HL-60 (cell line): ENCODE measurements around the gene NRXN2.

ENCODE experiments used
- DNase-seq, 2 experiments: peaks; one replicate each; pipeline ENCODE4 v3.0.0-alpha.2; 2010 to 2020; ENCODE audit warnings: low read depth in 1 of 2, low spot score in 1 of 2
- H3K27ac ChIP-seq: fragments of 250-450 bp; sonication (Bioruptor Pico); replicated peaks from 2 replicates; pipeline ENCODE4 v1.5.1; 2020; ENCODE audit warnings: mild to moderate bottlenecking, moderate library complexity
- H3K27me3 ChIP-seq: fragments of 250-450 bp; sonication (Bioruptor Pico); 2 replicates; pipeline ENCODE4 v1.5.1; 2021; ENCODE audit warnings: mild to moderate bottlenecking, moderate library complexity; ENCODE audit not compliant: insufficient read depth, poor library complexity, severe bottlenecking
- H3K4me3 ChIP-seq: replicated peaks from 2 replicates; pipeline ENCODE4 v1.5.1; 2011; ENCODE audit warnings: mild to moderate bottlenecking, control low read depth, low read length; ENCODE audit not compliant: insufficient read depth
- CTCF ChIP-seq: IDR thresholded peaks from one replicate; pipeline ENCODE4 v1.5.1; 2011; ENCODE audit warnings: low read length, control low read depth, inconsistent platforms; ENCODE audit not compliant: insufficient read depth
- GABPA ChIP-seq: IDR thresholded peaks from 2 replicates; pipeline ENCODE4 v1.6.1; 2012; ENCODE audit warnings: low read depth
- POLR2AphosphoS5 ChIP-seq: IDR thresholded peaks from 2 replicates; pipeline ENCODE4 v1.6.1; 2012; ENCODE audit warnings: low read depth
- REST ChIP-seq: IDR thresholded peaks from 2 replicates; pipeline ENCODE4 v1.6.1; 2012; ENCODE audit warnings: low read depth; ENCODE audit not compliant: insufficient replicate concordance
- SPI1 ChIP-seq: IDR thresholded peaks from 2 replicates; pipeline ENCODE4 v1.6.1; 2012; ENCODE audit warnings: low read depth, mild to moderate bottlenecking, borderline replicate concordance

NRXN2 gene

GRCh38 chr11:64715756-64716472 lies 7.1 kb downstream of the NRXN2 start:
- DNase-seq = no peak
- TF ChIP-seq POLR2AphosphoS5 = no peak
- TF ChIP-seq CTCF = no peak
- TF ChIP-seq GABPA = no peak
- no peak for TF ChIP-seq SPI1
- no peak for TF ChIP-seq REST
- H3K4me3 ChIP-seq = no peak overlapping the region
- peaks cover 43% of the 10 kb centered on the region for H3K27me3 ChIP-seq
- H3K27ac ChIP-seq = no peak overlapping the region

GRCh38 chr11:64715110-64715509 lies 7.9 kb downstream of the NRXN2 start:
- Histone ChIP-seq H3K4me3 (no peak overlapping the region), H3K27me3 (peaks cover 49% of the 10 kb centered on the region), H3K27ac (no peak overlapping the region)
- no peak for DNase-seq
- TF ChIP-seq SPI1 = no peak
- no peak for TF ChIP-seq REST
- no peak for TF ChIP-seq CTCF
- no peak for TF ChIP-seq POLR2AphosphoS5
- no peak for TF ChIP-seq GABPA

- TF ChIP-seq REST (no peak), CTCF (no peak)
- Histone ChIP-seq H3K27ac (no peak overlapping the region), H3K4me3 (no peak overlapping the region), H3K27me3 (peaks cover 49% of the 10 kb centered on the region)
- no peak for DNase-seq
These were observed 8.3 kb downstream of the NRXN2 start for GRCh38 chr11:64714666-64715065.
